DND-41 (cell line): ENCODE results near the gene NAT9.
A peak's percentile ranks its signal among the peaks of the same experiment; 100 is the strongest.

Source experiments
- ATAC-seq: fragments of 200-7000 bp; cut with Tn5 transposase; 3 replicates; pipeline ENCODE4 v1.9.1; 2021; ENCODE audit warnings: low read depth; ENCODE audit not compliant: insufficient read depth
- DNase-seq: peaks from one replicate; pipeline ENCODE4 v3.0.0-alpha.2; 2020
- H2AFZ ChIP-seq: 2 replicates; pipeline ENCODE4 v1.6.0; 2012; ENCODE audit warnings: low read depth, low read length
- H3K27ac ChIP-seq: 2 replicates; pipeline ENCODE4 v1.5.1; 2012; ENCODE audit warnings: low read length, inconsistent platforms
- H3K27me3 ChIP-seq: fragments of 200-600 bp; sonication (generic); 2 replicates; pipeline ENCODE4 v1.6.0; 2012; ENCODE audit warnings: low read length, mild to moderate bottlenecking, inconsistent platforms; ENCODE audit not compliant: insufficient read depth, poor library complexity
- H3K36me3 ChIP-seq: 2 replicates; pipeline ENCODE4 v1.5.1; 2012; ENCODE audit warnings: low read length, inconsistent platforms; ENCODE audit not compliant: insufficient read depth
- H3K4me1 ChIP-seq: 2 replicates; pipeline ENCODE4 v1.5.1; 2012; ENCODE audit warnings: mild to moderate bottlenecking, low read length; ENCODE audit not compliant: insufficient read depth
- H3K4me2 ChIP-seq: 2 replicates; pipeline ENCODE4 v1.6.0; 2012; ENCODE audit warnings: mild to moderate bottlenecking, moderate library complexity, low read length, inconsistent platforms; ENCODE audit not compliant: insufficient read depth
- H3K4me3 ChIP-seq, 2 experiments: fragments of 200-600 bp in 1 of 2; shearing (Covaris generic) in 1 of 2; 2 replicates each; pipeline ENCODE4 v1.5.1; 2012 to 2016; ENCODE audit warnings: inconsistent platforms in 2 of 2, low read length in 2 of 2, mild to moderate bottlenecking in 2 of 2, low read depth in 1 of 2, moderate library complexity in 1 of 2
- H3K79me2 ChIP-seq: 2 replicates; pipeline ENCODE4 v1.6.0; 2012; ENCODE audit warnings: low read length, inconsistent platforms; ENCODE audit not compliant: insufficient read depth
- H3K9ac ChIP-seq: 2 replicates; pipeline ENCODE4 v1.6.0; 2012; ENCODE audit warnings: low read depth, mild to moderate bottlenecking, inconsistent platforms, low read length, moderate library complexity
- H3K9me3 ChIP-seq: 2 replicates; pipeline ENCODE4 v1.5.1; 2012; ENCODE audit warnings: low read length, moderate library complexity, mild to moderate bottlenecking, inconsistent platforms; ENCODE audit not compliant: insufficient read depth, severe bottlenecking
- H4K20me1 ChIP-seq: 2 replicates; pipeline ENCODE4 v1.6.0; 2012; ENCODE audit warnings: low read length; ENCODE audit not compliant: insufficient read depth
- EZH2 ChIP-seq: IDR thresholded peaks from 3 replicates; pipeline ENCODE4 v1.6.1; 2012; ENCODE audit warnings: borderline replicate concordance, low read depth, mild to moderate bottlenecking, moderate library complexity, low read length, inconsistent platforms; ENCODE audit not compliant: severe bottlenecking
- TF ChIP-seq, protein P1 (sequence below): IDR thresholded peaks from 2 replicates; pipeline ENCODE4 v1.5.1; 2012; ENCODE audit warnings: borderline replicate concordance, low read length, moderate library complexity, mild to moderate bottlenecking; ENCODE audit not compliant: poor library complexity, severe bottlenecking; ENCODE audit errors: extremely low read depth

NAT9 gene

DNA sequence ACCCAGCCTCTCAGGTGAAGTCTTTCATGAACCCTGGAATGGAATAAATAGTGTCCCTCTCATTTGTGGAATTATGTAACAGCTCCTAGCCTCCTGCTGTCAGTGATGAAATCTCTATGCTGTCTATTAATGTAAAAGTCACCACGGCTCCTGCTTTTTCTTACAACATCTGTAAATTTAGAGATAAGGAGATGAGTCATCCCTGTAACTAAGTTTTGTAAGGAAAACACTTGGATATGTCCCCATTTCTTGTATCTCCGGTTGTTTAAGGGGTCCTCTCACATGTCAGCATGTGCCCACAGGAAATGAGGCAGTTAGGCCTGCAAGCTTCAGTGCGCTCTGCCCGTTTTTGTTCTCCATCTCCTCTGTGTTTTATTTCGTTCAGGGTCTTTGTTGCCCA, 2.8 kb upstream of the NAT9 start:
- Histone ChIP-seq H3K9me3 (no peaks in the 10 kb centered on the region), H3K4me3 (no peak overlapping the region), H3K36me3 (peaks cover 10% of the 10 kb centered on the region; the same call in 1 of the 2 replicates), H3K4me2 (no peak overlapping the region), H3K4me1 (peaks cover 19% of the 10 kb centered on the region), H4K20me1 (peaks cover 9% of the 10 kb centered on the region; the same call in 1 of the 2 replicates), H3K9ac (no peak overlapping the region), H3K79me2 (peaks cover 34% of the 10 kb centered on the region), H3K27me3 (no peaks in the 10 kb centered on the region), H3K27ac (no peak overlapping the region), H2AFZ (no peak overlapping the region)
- ATAC-seq (no peak), DNase-seq (no peak)
- TF ChIP-seq, protein P1, sequence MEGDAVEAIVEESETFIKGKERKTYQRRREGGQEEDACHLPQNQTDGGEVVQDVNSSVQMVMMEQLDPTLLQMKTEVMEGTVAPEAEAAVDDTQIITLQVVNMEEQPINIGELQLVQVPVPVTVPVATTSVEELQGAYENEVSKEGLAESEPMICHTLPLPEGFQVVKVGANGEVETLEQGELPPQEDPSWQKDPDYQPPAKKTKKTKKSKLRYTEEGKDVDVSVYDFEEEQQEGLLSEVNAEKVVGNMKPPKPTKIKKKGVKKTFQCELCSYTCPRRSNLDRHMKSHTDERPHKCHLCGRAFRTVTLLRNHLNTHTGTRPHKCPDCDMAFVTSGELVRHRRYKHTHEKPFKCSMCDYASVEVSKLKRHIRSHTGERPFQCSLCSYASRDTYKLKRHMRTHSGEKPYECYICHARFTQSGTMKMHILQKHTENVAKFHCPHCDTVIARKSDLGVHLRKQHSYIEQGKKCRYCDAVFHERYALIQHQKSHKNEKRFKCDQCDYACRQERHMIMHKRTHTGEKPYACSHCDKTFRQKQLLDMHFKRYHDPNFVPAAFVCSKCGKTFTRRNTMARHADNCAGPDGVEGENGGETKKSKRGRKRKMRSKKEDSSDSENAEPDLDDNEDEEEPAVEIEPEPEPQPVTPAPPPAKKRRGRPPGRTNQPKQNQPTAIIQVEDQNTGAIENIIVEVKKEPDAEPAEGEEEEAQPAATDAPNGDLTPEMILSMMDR, result no peak
- TF ChIP-seq EZH2, result no peak

DNA sequence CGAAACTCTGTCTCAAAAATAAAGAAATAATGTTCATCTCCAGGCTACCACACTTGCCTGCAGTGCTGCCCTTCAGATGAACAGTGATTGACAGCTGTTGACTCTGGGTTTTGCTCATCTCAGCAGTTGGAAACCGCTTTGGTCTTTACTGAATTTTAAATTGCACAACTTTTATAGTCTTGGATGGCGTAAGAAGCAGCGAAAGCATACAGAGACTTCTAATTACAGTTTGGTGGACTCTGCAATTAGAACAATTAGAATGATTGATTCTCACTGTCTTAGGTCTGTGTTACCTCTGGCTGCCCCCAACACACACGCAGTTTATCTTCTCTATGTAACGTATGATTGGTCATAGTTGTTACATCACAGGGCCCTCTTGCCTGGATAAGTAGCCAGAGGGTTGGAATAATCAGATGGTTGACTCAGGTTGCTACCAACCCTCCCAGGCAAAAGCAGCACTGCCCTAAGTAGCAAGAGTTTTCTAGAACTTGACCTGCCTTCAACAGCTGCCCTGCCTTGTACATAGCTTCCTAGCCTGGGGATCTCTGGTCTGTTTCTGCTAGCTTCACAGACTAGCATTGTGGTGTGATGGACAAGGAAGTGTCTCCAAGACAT, 1.9 kb upstream of the NAT9 start:
- Histone ChIP-seq H3K4me3 (no peak overlapping the region), H4K20me1 (peaks cover 18% of the 10 kb centered on the region; the same call in 1 of the 2 replicates), H3K4me2 (no peak overlapping the region), H3K27me3 (no peaks in the 10 kb centered on the region), H3K9me3 (no peaks in the 10 kb centered on the region), H2AFZ (no peak overlapping the region), H3K79me2 (peaks cover 42% of the 10 kb centered on the region), H3K9ac (no peak overlapping the region), H3K36me3 (peaks cover 19% of the 10 kb centered on the region), H3K4me1 (peaks cover 23% of the 10 kb centered on the region), H3K27ac (no peak overlapping the region)
- DNase-seq, result no peak
- no peak for ATAC-seq
- TF ChIP-seq, protein P1, result no peak

DNA sequence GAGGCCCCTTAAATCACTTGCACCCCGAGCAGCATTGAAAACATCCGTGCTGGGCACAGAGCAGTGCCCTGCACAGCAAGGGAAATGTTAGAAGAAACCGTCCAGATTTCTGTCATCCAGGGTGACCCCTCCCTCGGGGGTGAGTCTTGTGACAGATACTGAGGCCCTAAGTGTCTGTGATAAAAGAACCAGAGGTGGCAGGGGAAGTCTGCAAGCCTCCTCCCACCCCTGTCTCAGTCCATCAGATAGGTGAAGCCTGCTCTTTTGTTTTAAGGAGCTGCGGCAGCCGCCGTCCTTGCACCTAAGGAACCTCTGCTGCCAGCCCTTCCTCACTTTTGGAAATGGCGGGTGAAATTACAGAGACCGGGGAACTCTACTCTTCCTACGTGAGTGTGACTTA, 845 bp upstream of the NAT9 start:
- no peak for TF ChIP-seq EZH2
- TF ChIP-seq, protein P1, result no peak
- peaks cover 30% of the 10 kb centered on the region for H3K36me3 ChIP-seq
- peak overlapping the region; percentile 87 to 90; a peak in 3 of 4 replicates for H3K4me3 ChIP-seq
- DNase-seq (no peak), ATAC-seq (no peak)
- H3K4me2 ChIP-seq, result peak overlapping the region; percentile 100
- H3K9me3 ChIP-seq, result no peaks in the 10 kb centered on the region
- no peaks in the 10 kb centered on the region for H3K27me3 ChIP-seq
- H3K4me1 ChIP-seq, result peaks cover 23% of the 10 kb centered on the region
- peaks cover 26% of the 10 kb centered on the region; the same call in 1 of the 2 replicates for H4K20me1 ChIP-seq
- H3K27ac ChIP-seq, result peak overlapping the region; percentile 57
- peak overlapping the region; percentile 81 for H3K9ac ChIP-seq
- peaks cover 44% of the 10 kb centered on the region for H3K79me2 ChIP-seq
- peak overlapping the region; percentile 86 for H2AFZ ChIP-seq
